ENCODE results near the gene CPNE7.

The CPNE7 gene

DNA sequence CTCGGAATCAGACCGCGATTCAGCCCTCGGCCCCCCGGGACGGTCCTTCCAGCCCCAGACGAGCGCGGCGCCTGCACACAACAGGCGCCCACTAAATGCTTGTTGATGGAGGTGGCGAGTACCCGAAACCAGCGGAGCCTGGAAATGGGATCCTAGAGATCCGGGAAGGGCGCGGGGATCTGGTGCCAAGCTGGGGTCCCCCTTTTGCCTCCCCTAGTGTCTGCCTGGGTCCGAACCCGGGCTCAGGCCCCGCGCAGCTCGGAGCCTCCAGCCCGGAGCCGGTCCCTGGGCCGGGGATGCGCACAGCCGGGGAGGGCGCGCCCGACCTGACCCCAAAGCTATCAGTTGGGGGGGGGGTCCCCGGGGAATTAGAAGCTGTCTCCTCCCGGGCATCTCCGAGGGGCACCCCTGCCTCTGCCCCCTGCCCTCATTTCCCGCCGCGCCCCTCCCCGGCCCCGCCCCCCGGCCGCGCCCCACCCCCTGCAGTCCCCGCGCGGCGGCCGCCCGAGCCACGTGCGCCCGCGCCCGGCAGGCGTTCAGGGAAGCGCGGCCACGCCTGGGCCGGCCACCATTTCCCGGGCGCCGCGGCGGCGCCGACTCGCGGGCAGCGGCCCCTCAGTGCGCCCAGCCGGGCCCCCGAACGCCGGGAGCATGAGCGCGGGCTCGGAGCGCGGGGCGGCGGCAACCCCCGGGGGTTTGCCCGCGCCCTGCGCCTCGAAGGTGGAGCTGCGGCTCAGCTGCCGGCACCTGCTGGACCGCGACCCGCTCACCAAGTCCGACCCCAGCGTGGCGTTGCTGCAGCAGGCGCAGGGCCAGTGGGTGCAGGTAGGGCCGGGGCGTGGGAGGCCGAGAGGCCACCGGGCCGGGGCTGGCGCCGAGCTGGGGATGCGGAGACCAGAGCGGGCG, at the start of gene CPNE7:
Gene CPNE7 (plus strand): TSS at position 512 of the 906 bp plus-strand sequence. CDS start 140 bp downstream, at position 652.
- in situ Hi-C loops (cut with HindIII; ENCODE audit: low sequenced_read_pairs) = no loop called here

DNA sequence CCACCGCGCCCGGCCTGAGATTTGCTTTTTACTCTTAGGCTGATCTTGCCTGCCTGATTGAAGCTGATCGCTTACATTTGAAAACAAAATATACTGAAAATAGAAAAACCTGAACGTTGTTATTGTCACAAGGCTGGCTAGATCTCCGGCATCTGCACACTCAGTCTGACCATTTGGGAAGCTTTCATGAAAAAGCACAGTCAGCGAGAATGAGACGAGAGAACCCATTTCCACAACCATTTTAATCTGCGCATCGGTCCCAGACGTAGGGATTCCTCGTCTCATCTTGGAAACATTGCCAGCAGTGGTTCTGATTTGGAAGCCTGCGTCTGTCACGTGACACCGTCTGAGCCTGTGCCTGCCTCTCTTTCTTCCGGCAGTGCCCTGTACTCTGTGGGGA, 46.5 kb upstream of the CPNE7 start:
- in situ Hi-C loops (cut with HindIII; ENCODE audit: low sequenced_read_pairs) = loop anchor here (5.0 kb wide), 1 partner anchor 92 kb away; no protein-coding TSS in a partner anchor

DNA sequence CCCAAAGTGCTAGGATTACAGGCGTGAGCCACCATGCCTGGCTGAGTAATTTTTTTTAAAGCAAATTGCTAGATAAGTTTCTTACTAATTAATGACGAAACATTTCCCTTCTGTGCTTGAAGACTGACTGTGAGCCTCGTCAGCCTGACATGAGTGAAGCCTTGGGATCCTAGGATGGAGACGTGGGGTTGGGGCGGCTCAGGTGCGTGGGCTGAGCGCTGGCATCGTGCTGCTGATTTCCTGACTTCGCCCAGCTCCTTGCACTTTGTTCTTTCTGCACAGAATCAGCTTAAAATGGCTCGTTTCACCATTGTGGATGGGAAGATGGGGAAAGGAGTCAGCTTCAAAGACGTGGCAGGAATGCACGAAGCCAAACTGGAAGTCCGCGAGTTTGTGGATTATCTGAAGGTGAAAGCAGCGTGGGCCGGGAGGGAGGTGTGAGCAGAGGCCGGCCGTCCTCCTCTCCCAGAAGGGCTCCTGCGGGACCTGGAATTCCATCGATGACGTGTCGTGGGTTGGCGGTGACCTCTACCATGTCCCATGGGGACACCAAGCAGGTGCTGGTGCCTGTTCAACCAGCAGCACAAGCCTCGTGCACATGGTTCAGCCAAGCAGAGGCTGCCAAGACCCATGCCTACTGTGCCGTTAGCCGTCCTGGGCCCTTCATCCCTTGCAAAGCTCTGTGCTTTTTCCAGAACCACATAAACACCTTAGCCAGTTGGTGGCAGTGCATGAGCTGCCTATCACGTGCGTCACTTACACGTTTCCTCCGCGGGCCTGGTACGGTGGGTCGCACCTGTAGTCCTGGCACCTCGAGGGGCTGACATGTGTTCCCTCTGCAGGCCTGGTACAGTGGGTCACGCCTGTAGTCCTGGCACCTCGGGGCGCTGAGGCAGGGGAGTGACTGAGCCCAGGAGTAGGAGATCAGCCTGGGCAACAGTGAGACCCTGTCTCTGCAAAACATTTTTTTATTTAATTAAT, 44.9 kb upstream of the CPNE7 start:
- in situ Hi-C loops (cut with HindIII; ENCODE audit: low sequenced_read_pairs) = no loop called here

DNA sequence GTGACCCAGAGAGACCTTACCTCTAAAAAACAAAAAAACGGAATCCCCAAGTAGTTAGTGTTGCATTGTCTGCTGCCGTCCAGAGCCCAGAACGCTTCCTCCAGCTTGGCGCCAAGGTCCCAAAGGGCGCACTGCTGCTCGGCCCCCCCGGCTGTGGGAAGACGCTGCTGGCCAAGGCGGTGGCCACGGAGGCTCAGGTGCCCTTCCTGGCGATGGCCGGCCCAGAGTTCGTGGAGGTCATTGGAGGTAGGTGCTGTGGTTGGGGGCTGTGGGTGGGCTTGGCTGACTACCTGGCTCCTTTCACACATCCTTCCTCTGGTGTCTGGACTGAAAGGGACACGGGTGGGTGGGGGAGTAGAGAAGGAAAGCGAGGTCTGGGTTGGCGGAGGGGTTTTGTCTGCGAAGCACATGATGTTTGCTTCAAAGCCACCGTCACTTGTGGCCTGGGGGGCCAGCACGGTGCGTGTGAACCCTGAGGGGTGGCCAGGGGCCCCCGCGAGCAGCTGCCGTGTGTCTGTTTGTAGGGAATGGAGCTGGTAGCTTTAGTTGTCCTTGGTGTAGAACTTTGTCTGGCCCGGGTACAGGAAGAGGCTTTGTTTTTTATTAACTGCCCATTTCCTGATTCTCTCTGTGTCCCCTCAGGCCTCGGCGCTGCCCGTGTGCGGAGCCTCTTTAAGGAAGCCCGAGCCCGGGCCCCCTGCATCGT, 43.6 kb upstream of the CPNE7 start:
- in situ Hi-C loops (cut with HindIII; ENCODE audit: low sequenced_read_pairs) = no loop called here

DNA sequence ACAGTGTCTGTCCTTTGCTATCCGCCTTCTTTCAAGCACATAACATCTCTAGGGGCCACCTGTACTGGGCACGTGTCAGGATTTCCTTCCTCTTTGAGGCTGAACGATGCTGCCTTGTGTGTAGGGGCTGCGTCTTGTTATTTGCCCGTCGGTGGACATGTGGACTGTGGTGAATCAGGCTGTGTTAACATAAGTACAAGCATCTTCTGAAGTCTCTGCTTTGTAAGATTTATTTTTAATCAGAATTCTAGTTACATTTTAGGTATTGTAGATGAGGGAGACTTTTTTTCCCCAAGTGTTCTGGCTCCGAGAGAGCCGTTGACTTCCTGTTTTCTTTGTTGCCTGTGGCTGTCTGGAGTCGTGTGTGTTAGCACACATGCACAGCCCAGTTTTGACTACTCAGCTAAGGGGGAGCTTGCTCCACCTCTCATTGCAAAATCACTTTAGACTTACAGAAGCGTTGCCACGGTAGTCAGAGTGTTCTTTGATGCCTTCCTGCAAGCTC, 41.3 kb upstream of the CPNE7 start:
- in situ Hi-C loops (cut with HindIII; ENCODE audit: low sequenced_read_pairs) = no loop called here

DNA sequence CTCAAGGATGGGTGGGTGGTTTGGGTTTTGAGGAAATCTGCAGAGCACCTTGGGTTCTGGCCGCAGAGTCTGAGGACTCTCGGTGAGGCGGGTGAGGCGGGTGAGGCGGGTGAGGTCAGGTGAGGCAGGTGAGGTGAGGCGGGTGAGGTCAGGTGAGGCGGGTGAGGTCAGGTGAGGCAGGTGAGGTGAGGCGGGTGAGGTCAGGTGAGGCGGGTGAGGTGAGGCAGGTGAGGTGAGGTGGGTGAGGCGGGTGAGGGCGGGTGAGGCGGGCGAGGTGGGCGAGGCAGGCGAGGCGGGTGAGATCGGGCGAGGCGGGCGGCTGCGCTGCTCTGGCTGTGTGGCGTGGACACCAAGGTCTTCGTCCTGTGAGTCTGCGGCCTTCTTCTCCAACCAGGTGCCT, 39.2 kb upstream of the CPNE7 start:
- in situ Hi-C loops (cut with HindIII; ENCODE audit: low sequenced_read_pairs) = no loop called here

DNA sequence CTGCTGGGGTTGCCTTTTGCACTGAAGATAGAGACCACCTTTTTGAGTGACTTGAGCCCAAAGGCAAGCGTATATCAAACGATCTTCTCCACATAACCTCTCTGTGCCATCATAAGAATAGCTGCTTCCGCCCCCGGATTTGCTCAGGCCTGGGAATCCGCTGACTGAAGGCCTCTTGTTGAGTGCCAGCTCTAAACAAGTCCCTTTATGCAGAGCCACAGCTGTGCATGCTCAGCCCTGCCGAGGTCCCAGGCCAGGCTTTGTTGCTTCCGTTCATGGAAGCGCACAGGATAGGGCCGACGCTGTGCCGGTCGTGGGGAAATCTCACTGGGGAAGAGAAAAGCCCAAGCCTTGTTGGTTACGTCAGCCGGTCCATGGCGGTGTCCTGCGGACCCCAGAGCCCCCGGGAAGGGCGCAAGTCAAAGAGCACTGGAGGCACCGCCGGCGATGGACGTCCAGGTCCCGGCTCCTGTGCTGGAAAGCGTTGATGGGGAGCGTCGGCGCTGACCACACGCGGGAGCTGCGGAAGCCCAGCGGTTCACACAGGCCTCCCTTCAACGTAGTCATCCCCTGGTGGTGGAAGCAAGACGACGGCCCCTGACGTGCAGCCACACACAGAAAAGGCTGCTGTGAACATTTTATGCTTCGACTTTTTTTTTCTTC, 38.5 kb upstream of the CPNE7 start:
- in situ Hi-C loops (cut with HindIII; ENCODE audit: low sequenced_read_pairs) = no loop called here

DNA sequence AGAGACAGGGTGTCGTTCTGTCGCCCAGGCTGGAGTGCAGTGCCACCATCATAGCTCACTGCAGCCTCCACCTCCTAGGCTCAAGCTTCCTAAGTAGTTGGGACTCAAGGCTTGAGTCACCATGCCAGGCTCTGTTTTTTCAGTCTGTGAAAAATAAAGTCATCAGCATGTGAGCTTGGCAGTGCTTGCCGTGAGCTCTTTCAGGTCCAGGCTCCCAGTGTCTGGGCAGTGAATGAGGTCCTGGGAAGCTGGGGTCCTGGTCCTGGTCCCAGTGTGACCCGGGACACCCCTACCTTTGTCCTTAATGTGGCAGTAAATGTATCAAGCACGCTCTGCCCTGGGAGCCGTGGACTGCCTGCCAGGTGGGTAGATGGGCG, 38.0 kb upstream of the CPNE7 start:
- in situ Hi-C loops (cut with HindIII; ENCODE audit: low sequenced_read_pairs) = no loop called here

DNA sequence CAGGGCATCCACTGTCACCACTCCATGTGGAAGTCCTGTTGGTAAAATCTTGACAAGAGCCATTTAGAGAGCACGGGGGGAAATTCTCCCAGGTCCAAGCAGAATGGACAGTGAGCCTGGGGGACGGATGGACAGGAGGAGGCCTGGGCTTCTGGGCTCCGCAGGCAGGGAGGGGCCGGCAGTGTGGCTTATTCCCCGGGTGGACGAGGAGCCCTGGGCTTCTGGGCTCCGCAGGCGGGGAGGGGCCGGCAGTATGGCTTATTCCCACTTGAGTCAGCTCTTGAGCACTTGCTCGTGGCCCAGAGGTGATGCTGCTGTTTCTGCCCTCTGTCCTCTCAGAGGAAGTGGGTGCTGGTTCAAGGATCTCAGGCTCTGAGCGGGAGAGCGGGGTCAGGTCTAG, 37.3 kb upstream of the CPNE7 start:
- in situ Hi-C loops (cut with HindIII; ENCODE audit: low sequenced_read_pairs) = no loop called here

DNA sequence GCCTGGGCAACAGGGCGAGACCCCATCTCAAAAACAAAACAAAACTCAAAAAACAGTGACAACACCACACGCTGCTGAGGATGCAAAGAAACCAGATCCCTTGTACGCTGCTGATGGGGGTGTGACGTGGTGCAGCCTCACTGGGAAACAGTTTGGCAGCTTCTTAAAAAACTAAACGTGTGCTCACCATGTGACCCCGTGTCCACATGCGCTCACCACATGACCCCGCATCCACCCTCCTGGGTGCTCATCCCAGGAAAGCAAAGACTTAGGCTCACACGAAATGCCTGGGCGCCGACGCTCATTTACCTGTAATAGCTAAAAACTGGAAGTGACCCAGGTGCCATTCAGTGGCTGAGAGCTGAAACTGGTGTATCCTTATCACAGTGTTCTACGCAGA, 35.0 kb upstream of the CPNE7 start:
- in situ Hi-C loops (cut with HindIII; ENCODE audit: low sequenced_read_pairs) = no loop called here

DNA sequence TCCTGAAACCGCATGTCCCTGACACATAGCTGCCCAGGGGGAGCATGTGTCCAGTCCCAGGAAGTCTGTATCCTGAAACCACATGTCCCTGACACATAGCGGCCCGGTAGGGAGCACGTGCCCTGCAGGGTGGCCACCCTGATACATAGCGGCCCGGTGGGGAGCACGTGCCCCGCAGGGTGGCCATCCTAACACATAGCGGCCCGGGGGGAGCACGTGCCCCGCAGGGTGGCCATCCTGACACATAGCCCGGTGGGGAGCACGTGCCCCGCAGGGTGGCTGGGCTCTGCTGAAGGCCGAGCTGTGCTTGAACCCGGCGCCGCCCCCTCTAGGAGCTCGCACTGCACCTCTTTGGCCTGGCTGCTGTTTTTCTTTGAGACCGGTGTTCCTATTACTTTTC, 33.8 kb upstream of the CPNE7 start:
- in situ Hi-C loops (cut with HindIII; ENCODE audit: low sequenced_read_pairs) = no loop called here

DNA sequence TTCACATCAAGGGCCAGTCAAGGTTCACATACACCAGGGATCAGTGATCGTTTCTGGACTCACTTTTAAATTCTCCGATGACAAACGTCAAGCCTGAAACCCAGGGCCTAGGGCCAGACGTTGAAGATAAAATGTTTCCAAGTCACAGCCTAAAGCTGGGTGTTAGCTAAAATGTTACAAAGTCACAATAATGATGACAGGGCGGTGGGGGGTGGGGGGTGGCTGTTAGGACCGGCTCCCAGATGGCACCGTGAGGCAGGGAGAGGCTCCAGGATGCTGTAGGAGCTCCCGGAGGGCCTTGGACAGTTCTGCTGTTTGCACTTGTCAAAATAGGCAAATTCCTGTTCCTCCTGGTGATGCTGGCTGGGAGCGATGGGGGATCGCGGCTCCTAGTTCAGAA, 31.4 kb upstream of the CPNE7 start:
- in situ Hi-C loops (cut with HindIII; ENCODE audit: low sequenced_read_pairs) = no loop called here

DNA sequence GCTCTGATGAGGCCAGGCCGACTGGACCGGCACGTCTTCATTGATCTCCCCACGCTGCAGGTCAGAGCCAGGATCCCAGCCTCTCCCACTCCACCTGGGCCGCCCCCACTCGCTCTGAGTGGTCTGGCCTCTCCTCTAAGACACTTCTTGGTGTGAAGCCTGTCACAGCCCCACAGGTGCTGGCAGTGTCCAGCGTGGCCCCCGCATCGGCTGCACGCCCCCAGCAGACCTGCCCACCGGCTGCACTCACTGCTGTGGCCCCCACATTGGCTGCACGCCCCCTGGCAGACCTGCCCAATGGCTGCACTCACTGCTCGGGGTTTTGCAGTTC, 30.9 kb upstream of the CPNE7 start:
- in situ Hi-C loops (cut with HindIII; ENCODE audit: low sequenced_read_pairs) = no loop called here

DNA sequence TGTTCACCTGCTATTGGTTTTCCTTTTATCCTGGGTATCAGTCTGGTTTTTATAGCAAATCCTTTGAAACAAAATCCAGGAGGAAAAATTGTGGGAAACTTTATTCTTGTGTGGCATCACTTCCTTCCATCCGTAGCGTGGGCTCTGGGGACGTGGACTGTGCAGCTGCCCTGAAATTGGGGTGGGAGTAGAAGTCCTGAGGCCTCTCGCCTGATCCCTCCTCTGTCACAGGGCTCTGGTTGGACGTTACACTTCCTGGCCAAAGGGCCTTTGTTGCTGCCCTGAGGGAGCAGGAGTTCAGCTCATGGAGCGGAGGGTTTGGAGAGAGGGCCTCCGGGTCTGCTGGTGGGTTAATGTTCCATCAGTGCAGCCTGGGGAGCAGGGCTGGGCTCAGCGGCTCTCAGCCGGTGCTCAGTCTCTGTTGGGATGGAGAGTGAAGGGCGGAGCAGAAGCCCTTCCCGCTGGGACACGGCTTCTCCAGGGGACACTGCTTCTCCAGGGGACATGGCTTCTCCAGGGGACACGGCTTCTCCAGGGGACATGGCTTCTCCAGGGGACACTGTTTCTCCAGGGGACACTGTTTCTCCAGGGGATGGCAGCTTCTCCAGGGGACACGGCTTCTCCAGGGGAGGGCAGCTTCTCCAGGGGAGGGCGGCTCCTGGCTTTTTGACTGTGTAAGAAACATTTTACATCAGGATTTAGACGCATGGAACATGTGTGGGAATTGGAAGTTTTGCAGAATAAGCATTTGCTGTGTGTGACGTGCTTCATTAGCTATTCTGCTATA, 30.3 kb upstream of the CPNE7 start:
- in situ Hi-C loops (cut with HindIII; ENCODE audit: low sequenced_read_pairs) = no loop called here

DNA sequence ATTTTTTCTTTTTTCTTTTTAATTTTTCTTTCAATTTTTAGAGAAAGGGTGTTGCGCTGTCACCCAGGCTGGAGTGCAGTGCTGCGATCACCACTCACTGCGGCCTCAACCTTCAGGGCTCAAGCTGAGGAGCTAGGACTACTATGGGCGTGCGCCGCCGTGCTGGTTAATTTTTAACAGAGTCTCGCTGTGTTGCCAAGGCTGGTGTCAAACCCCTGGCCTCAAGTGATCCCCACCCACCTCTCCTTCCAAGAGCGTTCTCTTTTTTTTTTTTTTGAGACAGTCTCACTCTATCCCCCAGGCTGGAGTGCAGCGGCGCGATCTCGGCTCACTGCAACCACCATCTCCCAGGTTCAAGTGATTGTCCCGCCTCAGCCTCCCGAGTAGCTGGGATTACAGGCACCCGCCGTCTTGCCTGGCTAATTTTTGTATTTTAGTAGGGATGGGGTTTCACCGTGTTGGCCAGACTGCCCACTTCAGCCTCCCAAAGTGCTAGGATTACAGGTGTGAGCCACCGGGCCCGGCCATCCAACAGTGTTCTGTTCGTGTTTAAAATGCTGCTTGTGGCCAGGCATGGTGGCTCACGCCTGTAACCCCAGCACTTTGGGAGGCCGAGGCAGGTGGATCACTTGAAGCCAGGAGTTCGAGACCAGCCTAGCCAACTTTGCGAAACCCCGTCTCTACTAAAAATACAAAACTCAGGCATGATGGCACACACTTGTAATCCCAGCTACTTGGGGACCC, 29.6 kb upstream of the CPNE7 start:
- in situ Hi-C loops (cut with HindIII; ENCODE audit: low sequenced_read_pairs) = no loop called here

DNA sequence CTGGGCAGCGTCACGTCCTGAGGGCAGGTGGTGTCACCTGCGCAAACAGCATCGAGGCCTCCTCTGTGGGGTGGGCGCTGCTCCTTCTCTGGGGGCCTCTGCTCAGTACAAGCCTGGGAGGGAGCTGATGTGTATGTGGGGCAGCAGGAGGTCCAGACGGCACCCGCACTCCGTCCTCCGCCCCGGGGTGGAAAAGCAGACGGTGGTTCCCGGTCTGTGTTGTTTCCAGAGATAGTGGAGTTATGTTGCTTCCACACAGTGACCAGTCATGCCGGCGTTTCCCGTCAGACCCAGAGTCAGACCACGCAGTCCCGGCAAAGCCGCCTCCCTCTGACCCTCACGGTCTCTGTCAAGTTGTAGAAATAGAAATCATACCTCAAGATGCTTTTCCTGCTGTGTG, 28.8 kb upstream of the CPNE7 start:
- in situ Hi-C loops (cut with HindIII; ENCODE audit: low sequenced_read_pairs) = no loop called here

DNA sequence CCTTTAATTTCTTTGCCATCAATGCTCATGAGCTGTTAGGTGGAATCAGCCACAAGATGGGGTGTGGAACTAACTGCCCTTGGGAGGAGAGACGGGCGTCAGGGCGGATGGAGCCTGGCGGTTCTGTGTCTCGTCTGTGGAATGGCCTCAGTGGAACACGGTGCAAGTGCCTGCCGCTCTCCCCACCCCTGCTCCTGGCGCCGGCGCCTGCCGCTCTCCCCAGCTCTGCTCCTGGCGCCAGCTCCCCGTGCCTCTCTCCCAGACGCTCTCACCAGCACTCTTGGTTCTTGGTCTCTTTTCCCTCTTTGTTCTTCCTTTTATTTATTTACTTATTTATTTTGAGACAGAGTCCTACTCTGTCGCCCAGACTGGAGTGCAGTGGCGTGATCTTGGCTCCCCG, 28.3 kb upstream of the CPNE7 start:
- in situ Hi-C loops (cut with HindIII; ENCODE audit: low sequenced_read_pairs) = no loop called here

DNA sequence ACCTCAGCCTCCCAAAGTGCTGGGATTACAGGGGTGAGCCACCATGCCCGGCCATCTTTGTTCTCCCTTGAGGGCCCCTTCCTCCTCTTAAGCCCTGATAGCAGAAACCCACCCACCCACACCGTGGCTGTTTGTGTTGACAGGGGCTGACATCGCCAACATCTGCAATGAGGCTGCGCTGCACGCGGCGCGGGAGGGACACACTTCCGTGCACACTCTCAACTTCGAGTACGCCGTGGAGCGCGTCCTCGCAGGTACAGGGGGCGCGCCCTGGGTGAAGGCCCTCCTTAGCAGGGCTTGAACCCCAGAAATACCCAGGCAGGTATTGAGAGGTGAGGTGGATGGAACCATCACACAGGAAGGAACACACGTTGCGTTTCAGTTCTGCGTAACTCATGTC, 27.7 kb upstream of the CPNE7 start:
- in situ Hi-C loops (cut with HindIII; ENCODE audit: low sequenced_read_pairs) = no loop called here
